B cell (primary cell): ENCODE measurements around the gene CTDSPL2. TPM values are rescaled to one million over a fixed set of nuclear protein-coding genes. Genes with fewer than 3 reads are reported as not detected.

Experiments used
- ATAC-seq: fragments of 200-7000 bp; cut with Tn5 transposase; one replicate; pipeline ENCODE4 v1.10.0; 2021; ENCODE audit warnings: low read depth, mild to moderate bottlenecking, moderate number of reproducible peaks, moderate library complexity
- CTCF ChIA-PET: fragments of 350-600 bp; sonication (Branson Sonifier 250); formaldehyde crosslinking; loops from one replicate; lab custom pipeline; 2021; ENCODE audit warnings: antibody characterized with exemption, inconsistent platforms; lab: Charles Lee
- POLR2A ChIA-PET: fragments of 350-600 bp; sonication (Branson Sonifier 250); formaldehyde crosslinking; loops from one replicate; lab custom pipeline; 2021; ENCODE audit warnings: antibody characterized with exemption; lab: Charles Lee
- DNase-seq: peaks from one replicate; pipeline ENCODE4 v3.0.0; 2013
- H2AFZ ChIP-seq: 2 replicates; pipeline ENCODE4 v1.6.1; 2012; ENCODE audit warnings: mild to moderate bottlenecking, low read depth, low read length; ENCODE audit not compliant: insufficient read depth, poor library complexity, severe bottlenecking
- H3K27ac ChIP-seq, 2 donors: 1 replicate in 1 of 2; 2 replicates in 1 of 2; pipeline ENCODE4 v1.5.1; 2012 to 2013; ENCODE audit warnings: low read length in 2 of 2, mild to moderate bottlenecking in 2 of 2, moderate library complexity in 1 of 2
- H3K27me3 ChIP-seq, 4 experiments: fragments of 200-600 bp in 1 of 4; sonication (generic) in 1 of 4; replicated peaks in 1 of 4; 1 replicate in 2 of 4; 2 replicates in 2 of 4; pipeline versions ENCODE4 v1.6.1 to v1.7.0; 2013 to 2016; ENCODE audit warnings: low read length in 3 of 4, mild to moderate bottlenecking in 2 of 4, mixed read lengths in 1 of 4, moderate library complexity in 1 of 4; ENCODE audit not compliant: insufficient read depth in 4 of 4, control insufficient read depth in 3 of 4; ENCODE audit errors: control extremely low read depth in 1 of 4
- H3K36me3 ChIP-seq, 2 experiments: replicated peaks in 1 of 2; 1 replicate in 1 of 2; 2 replicates in 1 of 2; pipeline versions ENCODE4 v1.6.1 to v1.7.1; 2013; ENCODE audit warnings: low read length in 1 of 2; ENCODE audit not compliant: insufficient read depth in 2 of 2, control insufficient read depth in 1 of 2; ENCODE audit errors: control extremely low read depth in 1 of 2, extremely low read depth in 1 of 2
- H3K4me1 ChIP-seq, 2 donors: fragments of 200-600 bp in 1 of 2; sonication (generic) in 1 of 2; 1 replicate in 1 of 2; 2 replicates in 1 of 2; pipeline versions ENCODE4 v1.5.1 to v1.6.1; 2013 to 2017; ENCODE audit warnings: low read length in 2 of 2; ENCODE audit not compliant: control insufficient read depth in 2 of 2, insufficient read depth in 2 of 2
- H3K4me2 ChIP-seq: replicated peaks from 2 replicates; pipeline ENCODE3; 2012; ENCODE audit warnings: mild to moderate bottlenecking, low read depth, low read length; ENCODE audit not compliant: poor library complexity, severe bottlenecking
- H3K4me3 ChIP-seq, 5 experiments: fragments of 200-600 bp in 1 of 5; sonication (generic) in 1 of 5; 1 replicate in 3 of 5; 2 replicates in 2 of 5; pipeline versions ENCODE4 v1.5.1 to v1.7.0; 2011 to 2016; ENCODE audit warnings: low read length in 4 of 5, mild to moderate bottlenecking in 4 of 5, low read depth in 2 of 5, control low read depth in 1 of 5, moderate library complexity in 1 of 5; ENCODE audit not compliant: insufficient read depth in 1 of 5; ENCODE audit errors: control extremely low read depth in 1 of 5, extremely low read depth in 1 of 5
- H3K79me2 ChIP-seq: fragments of 200-600 bp; sonication (generic); one replicate; pipeline ENCODE4 v1.6.0; 2016; ENCODE audit warnings: low read length; ENCODE audit not compliant: control insufficient read depth, insufficient read depth
- H3K9ac ChIP-seq: fragments of 200-600 bp; sonication (generic); 2 replicates; pipeline ENCODE4 v1.6.1; 2017; ENCODE audit warnings: mild to moderate bottlenecking, low read length, moderate library complexity
- H3K9me3 ChIP-seq, 3 donors: one replicate each; pipeline versions ENCODE4 v1.6.1 to v1.7.1; 2013; ENCODE audit warnings: low read length in 2 of 3; ENCODE audit not compliant: control insufficient read depth in 2 of 3, insufficient read depth in 1 of 3; ENCODE audit errors: control extremely low read depth in 1 of 3
- H4K20me1 ChIP-seq: 2 replicates; pipeline ENCODE4 v1.6.0; 2012; ENCODE audit warnings: mild to moderate bottlenecking, low read length; ENCODE audit not compliant: insufficient read depth, control insufficient read depth, poor library complexity, severe bottlenecking
- H3K27ac Mint-ChIP-seq: one replicate; pipeline ENCODE4 v1.8.0; 2021; ENCODE audit warnings: mixed read lengths
- H3K27me3 Mint-ChIP-seq: one replicate; pipeline ENCODE4 v1.8.0; 2021; ENCODE audit warnings: mixed read lengths
- H3K4me1 Mint-ChIP-seq: one replicate; pipeline ENCODE4 v1.8.0; 2021; ENCODE audit warnings: mixed read lengths
- H3K4me3 Mint-ChIP-seq: one replicate; pipeline ENCODE4 v1.8.0; 2021; ENCODE audit warnings: mixed read lengths
- H3K9me3 Mint-ChIP-seq: one replicate; pipeline ENCODE4 v1.8.0; 2022; ENCODE audit warnings: mixed read lengths; ENCODE audit not compliant: insufficient read depth
- EZH2 ChIP-seq: IDR thresholded peaks from 2 replicates; pipeline ENCODE4 v1.6.1; 2012; ENCODE audit warnings: borderline replicate concordance, low read depth, mild to moderate bottlenecking, moderate library complexity, low read length; ENCODE audit not compliant: insufficient read depth, poor library complexity, severe bottlenecking
- WGBS: methylation state at CpG from one replicate; pipeline ENCODE4 v1.1.5; 2013; ENCODE audit warnings: missing lambda C conversion rate; ENCODE audit not compliant: insufficient coverage; 5-methylcytosine and 5-hydroxymethylcytosine counted together
- intact Hi-C: fragments of 100-400 bp; cut with micrococcal nuclease; formaldehyde crosslinking; loops from one replicate; pipeline ENCODE4 v1.10.0; 2022
- polyA plus RNA-seq: library from polyadenylated mRNA; depleted of rRNA; stranded (reverse); fragments of >200 nt; gene quantifications from 2 replicates; pipeline ENCODE4 v1.2.3, GENCODE V29; 2012
- total RNA-seq, 2 donors: library from RNA; stranded (reverse); fragments of 120-200 nt in 1 of 2; gene quantifications; 1 replicate in 1 of 2; 2 replicates in 1 of 2; pipeline versions ENCODE4 v1.2.3 to v1.2.4, GENCODE V29; 2013 to 2022
- TF ChIP-seq, protein P1 (sequence below): fragments of 200-600 bp; IDR thresholded peaks from one replicate; pipeline ENCODE4 v1.8.0; 2022; ENCODE audit warnings: antibody characterized with exemption, mild to moderate bottlenecking

The CTDSPL2 gene
- total and polyA plus RNA-seq, 2 donors (not counting 1 experiment from before 2014, with no cell fraction given), result 17.8 to 84.1 TPM

DNA sequence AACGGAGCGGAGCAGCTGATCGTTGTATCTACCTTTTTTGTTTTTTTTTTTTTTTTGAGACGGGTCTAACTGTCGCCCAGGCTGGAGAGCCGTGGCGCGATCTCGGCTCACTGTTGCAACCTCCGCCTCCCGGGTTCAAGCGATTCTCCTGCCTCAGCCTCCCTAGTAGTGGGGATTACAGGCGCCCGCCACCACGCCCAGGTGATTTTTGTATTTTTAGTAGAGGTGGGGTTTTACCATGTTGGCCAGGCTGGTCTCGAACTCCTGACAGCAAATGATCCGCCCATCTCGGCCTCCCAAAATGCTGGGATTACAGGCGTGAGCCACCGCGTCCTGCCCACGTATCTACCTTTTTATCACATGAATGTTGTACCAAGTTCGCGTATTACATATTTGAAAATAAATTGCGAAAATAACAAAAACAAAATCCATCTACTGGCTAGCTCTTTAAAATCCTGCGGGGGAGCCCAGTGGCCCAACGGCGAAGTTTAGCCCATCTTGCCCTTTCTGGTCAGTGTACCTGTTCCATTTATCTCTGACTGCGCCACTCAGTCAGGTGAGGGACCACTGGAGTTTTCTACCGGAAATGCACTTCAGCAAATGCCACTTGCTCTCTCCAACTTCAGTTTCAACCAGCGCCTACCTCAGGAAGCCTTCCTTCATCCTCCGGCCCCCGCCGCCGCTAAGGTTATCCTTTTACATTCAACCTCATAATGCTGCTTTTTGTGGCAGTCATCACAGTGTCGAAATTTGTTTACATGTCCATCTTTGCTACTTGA, 108.3 kb downstream of the CTDSPL2 start:
- 67% methylated on average over 19 of the region's 36 CpGs for WGBS
- peaks cover 0 to 7% of the 10 kb centered on the region in 2 experiments for H3K36me3 ChIP-seq
- Mint-ChIP-seq H3K9me3 (no peaks in the 10 kb centered on the region), H3K4me1 (peaks cover 26% of the 10 kb centered on the region), H3K27me3 (no peaks in the 10 kb centered on the region), H3K4me3 (peak overlapping the region; percentile 93), H3K27ac (peak overlapping the region; percentile 98)
- DNase-seq, result no peak
- peak overlapping the region; percentile 95 for H2AFZ ChIP-seq
- H3K4me2 ChIP-seq, result peak overlapping the region; percentile 86
- ChIA-PET POLR2A (interaction anchor here (0.7 to 1.2 kb wide), 2 partner anchors 8 to 127 kb away, joined by 5 to 6 read pairs; partner anchors contain the start of gene SPG11), CTCF (no interaction called here)
- peak overlapping the region; percentile 73 to 78 for H3K27ac ChIP-seq
- H4K20me1 ChIP-seq, result no peaks in the 10 kb centered on the region
- ATAC-seq, result no peak
- H3K9me3 ChIP-seq, result no peaks in the 10 kb centered on the region
- peaks cover 30% of the 10 kb centered on the region for H3K79me2 ChIP-seq
- H3K4me3 ChIP-seq, result peak overlapping the region; percentile 72 to 99 (median 92)
- H3K4me1 ChIP-seq, result peaks cover 15 to 21% of the 10 kb centered on the region in 2 donors
- H3K9ac ChIP-seq, result peak overlapping the region; percentile 75
- intact Hi-C loops, result loop anchor here (1.0 to 5.0 kb wide), 8 partner anchors 15 to 1023 kb away; partner anchors contain the start of genes B2M, CTDSPL2, GOLM2 and PATL2
- no peaks in the 10 kb centered on the region for H3K27me3 ChIP-seq
- TF ChIP-seq, protein P1, sequence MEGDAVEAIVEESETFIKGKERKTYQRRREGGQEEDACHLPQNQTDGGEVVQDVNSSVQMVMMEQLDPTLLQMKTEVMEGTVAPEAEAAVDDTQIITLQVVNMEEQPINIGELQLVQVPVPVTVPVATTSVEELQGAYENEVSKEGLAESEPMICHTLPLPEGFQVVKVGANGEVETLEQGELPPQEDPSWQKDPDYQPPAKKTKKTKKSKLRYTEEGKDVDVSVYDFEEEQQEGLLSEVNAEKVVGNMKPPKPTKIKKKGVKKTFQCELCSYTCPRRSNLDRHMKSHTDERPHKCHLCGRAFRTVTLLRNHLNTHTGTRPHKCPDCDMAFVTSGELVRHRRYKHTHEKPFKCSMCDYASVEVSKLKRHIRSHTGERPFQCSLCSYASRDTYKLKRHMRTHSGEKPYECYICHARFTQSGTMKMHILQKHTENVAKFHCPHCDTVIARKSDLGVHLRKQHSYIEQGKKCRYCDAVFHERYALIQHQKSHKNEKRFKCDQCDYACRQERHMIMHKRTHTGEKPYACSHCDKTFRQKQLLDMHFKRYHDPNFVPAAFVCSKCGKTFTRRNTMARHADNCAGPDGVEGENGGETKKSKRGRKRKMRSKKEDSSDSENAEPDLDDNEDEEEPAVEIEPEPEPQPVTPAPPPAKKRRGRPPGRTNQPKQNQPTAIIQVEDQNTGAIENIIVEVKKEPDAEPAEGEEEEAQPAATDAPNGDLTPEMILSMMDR, result no peak
- no peak for TF ChIP-seq EZH2
